ENCODE data around the gene MAP3K12.
"Not testable (repeated sequence)": the region's sequence is repeated elsewhere in the genome, so short reads cannot be mapped to it uniquely, and the experiment has no call there.

MAP3K12 gene

GRCh38 chr12:53489242-53489864, 9.9 kb downstream of the MAP3K12 start:
- no peak for DNase-seq

- DNase-seq, result no peak
These were observed 12.3 kb downstream of the MAP3K12 start for GRCh38 chr12:53486736-53487487.

- no peak for DNase-seq
These were observed 13.1 kb downstream of the MAP3K12 start for GRCh38 chr12:53485955-53486735.

- DNase-seq, result no peak
These were observed 14.3 kb downstream of the MAP3K12 start for GRCh38 chr12:53484686-53485575.

- no peak for DNase-seq
These were observed 15.3 kb downstream of the MAP3K12 start for GRCh38 chr12:53483979-53484377.

- peak; percentile 43 for DNase-seq
These were observed 15.9 kb downstream of the MAP3K12 start for GRCh38 chr12:53483225-53483978.

- no peak for DNase-seq
These were observed 16.6 kb downstream of the MAP3K12 start for GRCh38 chr12:53482626-53483168.

GRCh38 chr12:53481939-53482586, 17.2 kb downstream of the MAP3K12 start:
- peak; percentile 46 for DNase-seq

- not testable (repeated sequence) for DNase-seq
These were observed 17.8 kb downstream of the MAP3K12 start for GRCh38 chr12:53481458-53481857.

- DNase-seq, result no peak
These were observed 18.5 kb downstream of the MAP3K12 start for GRCh38 chr12:53480491-53481442.

- DNase-seq, result no peak
These were observed 19.9 kb downstream of the MAP3K12 start for GRCh38 chr12:53479331-53479730.

GRCh38 chr12:53478865-53479264, 20.4 kb downstream of the MAP3K12 start:
- no peak for DNase-seq

- peak; percentile 80 for DNase-seq
These were observed 22.5 kb downstream of the MAP3K12 start for GRCh38 chr12:53476769-53477209.

GRCh38 chr12:53474819-53475218, 24.4 kb downstream of the MAP3K12 start:
- no peak for DNase-seq

- DNase-seq, result no peak
These were observed 25.2 kb downstream of the MAP3K12 start for GRCh38 chr12:53474077-53474476.

- DNase-seq, result no peak
These were observed 27.1 kb downstream of the MAP3K12 start for GRCh38 chr12:53472056-53472582.

- no peak for DNase-seq
These were observed 31.0 kb downstream of the MAP3K12 start for GRCh38 chr12:53468282-53468681.

GRCh38 chr12:53467880-53468279, 31.4 kb downstream of the MAP3K12 start:
- no peak for DNase-seq

- no peak for DNase-seq
These were observed 32.2 kb downstream of the MAP3K12 start for GRCh38 chr12:53467082-53467481.

GRCh38 chr12:53466640-53467039, 32.6 kb downstream of the MAP3K12 start:
- no peak for DNase-seq
